HL-60/S4 (cell line): Measurements from ENCODE around the gene CPA4.
"Not testable (repeated sequence)": the region's sequence is repeated elsewhere in the genome, so short reads cannot be mapped to it uniquely, and the experiment has no call there.

Experiments
- in situ Hi-C: fragments of 300-500 bp; cut with MboI; formaldehyde crosslinking; loops from 2 replicates; pipeline ENCODE4 v1.14.3; 2022; ENCODE audit warnings: low sequenced_read_pairs

Gene CPA4

DNA sequence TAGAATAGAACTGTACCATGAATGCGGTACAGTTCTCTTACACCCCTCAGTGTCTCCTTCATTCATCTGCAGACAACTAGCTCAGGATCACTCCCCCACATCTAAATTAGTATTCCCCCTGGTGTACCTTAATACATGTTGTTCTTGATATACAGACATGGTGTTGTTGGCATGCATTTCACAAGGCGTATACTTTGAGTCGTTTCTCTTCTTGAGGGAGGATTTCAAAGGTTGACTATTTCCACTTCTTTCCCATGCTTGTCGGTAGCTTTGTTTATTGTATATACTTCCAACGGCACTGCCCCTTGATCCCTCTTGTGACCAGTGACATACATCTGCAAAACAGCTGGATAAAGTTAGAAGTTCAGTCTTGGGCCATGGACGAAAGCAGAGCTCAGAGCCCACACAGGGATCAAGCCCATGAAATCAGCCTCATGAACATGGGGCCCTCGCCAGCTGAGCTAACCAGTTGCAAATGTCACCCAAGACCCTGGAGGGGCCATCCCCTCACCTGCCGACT, 8.6 kb downstream of the CPA4 start:
- in situ Hi-C loops: no loop called here

DNA sequence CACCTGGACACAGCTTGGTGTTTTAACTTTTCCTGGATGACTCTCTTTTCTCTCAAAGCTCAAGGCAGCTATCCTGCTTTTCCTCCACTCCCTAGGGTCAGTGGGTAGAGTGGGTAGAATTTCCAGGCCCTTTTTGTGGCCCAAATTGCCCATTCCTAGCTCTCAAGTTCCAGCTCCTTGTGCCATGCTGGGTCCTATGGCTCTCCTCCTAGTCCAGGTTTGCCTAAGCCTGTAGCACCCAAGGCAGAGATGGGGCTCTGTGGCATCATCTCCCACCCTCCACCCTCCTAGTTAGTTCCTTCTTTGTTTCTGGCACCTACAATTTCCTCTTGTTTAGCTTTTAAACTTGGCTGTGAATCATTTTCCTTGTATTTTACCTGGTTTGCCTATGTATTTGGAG, 9.7 kb downstream of the CPA4 start:
- in situ Hi-C loops: no loop called here

DNA sequence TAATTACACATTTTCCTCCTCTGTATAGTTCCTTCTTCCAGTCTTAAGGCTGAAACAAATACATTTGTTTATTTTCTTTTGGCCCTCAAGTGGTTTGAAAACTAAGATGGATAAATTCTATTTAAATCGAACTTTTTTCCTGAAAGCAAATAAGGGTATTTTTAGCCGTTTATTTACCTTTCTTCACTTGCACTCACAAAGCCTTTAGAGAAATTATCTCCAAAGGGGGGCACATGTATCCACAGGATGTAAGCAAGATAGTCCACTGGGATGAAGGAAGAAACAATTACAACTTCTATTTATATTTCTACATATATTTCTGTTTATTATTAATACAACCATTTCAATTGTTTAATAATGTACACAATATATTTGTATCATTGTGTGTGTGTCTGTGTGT, 10.2 kb downstream of the CPA4 start:
- in situ Hi-C loops: no loop called here

DNA sequence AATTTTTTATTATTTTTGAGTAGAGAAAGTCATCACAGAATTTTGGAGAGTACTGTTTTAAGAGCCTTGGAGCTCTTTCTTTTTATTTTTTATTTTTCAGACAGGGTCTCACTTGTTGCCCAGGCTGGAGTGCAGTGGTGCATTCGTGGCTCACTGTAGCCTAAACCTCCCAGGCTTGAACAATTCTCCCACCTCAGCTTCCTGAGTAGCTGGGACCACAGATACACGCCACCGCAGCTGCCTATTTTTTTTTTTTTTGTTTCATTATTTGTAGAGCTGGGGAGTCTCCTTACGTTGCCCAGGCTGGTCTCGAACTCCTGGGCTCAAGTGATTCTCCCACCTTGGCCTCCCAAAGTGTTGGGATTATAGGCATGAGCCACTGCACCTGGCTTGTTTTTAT, 10.6 kb downstream of the CPA4 start:
- in situ Hi-C loops: no loop called here

- in situ Hi-C loops: no loop called here
Observed at GRCh38 chr7:130303982-130304381, 11.0 kb downstream of the CPA4 start.

GRCh38 chr7:130304878-130305277, 11.9 kb downstream of the CPA4 start:
- in situ Hi-C loops: no loop called here

- in situ Hi-C loops: no loop called here
Observed at GRCh38 chr7:130305433-130306042, 12.6 kb downstream of the CPA4 start.

- in situ Hi-C loops: no loop called here
Observed at GRCh38 chr7:130309986-130310385, 17.0 kb downstream of the CPA4 start.

GRCh38 chr7:130314305-130314704, 21.3 kb downstream of the CPA4 start:
- in situ Hi-C loops: no loop called here

DNA sequence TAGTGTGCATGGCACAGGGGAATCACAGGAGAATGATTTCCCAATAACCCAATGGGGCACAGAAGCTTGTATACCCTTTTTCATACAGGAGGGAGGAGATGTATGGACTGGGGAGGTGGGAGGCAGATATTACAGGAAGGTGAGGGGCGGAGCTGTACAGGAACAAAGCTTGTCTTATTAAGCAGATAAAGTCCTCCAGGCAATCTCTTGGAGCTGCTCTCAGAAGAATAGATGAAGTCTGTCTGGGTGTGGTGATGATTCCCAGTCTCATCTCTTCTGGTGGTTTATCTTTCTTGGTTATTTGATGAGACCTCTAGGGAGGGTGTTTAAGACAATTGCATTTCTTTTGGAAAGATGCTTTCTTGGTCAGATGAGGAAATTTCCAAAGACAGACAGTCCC, 26.6 kb downstream of the CPA4 start:
- in situ Hi-C loops: no loop called here

GRCh38 chr7:130321542-130322229, 28.7 kb downstream of the CPA4 start:
- in situ Hi-C loops: not testable (repeated sequence)

GRCh38 chr7:130322615-130323014, 29.7 kb downstream of the CPA4 start:
- in situ Hi-C loops: no loop called here

DNA sequence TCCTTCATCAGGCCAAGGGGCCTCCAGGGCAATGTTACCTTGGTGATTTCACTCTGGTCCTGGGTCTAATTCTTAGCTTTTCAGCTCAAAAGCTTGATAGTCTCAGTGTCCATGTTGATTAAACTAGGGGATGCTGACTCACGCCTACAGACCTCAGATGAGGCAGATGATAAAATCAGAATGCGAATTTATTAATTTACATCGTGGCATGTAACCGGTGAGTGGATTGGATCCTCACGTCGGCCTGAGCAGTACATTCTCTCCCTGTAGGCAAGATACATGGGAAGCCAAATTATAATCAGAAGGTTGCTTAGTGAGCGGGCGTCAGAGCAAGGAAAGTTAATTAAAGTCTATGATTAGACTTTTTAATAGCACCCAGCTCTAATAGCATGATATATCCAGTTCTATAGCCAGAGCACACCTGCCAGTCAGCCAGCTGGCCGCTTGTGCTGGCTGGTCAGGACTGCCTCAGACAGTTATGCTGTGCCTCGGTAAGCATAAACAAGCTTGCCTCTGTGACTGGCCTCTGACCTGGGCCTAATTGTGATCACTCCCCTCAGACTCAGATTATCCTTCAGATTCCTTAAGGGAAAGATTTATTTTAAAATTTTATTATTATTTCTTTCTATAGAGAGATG, 31.5 kb downstream of the CPA4 start:
- in situ Hi-C loops: no loop called here

- in situ Hi-C loops: no loop called here
Observed at GRCh38 chr7:130329681-130330080, 36.7 kb downstream of the CPA4 start.

GRCh38 chr7:130332259-130333053, 39.5 kb downstream of the CPA4 start:
- in situ Hi-C loops: no loop called here

DNA sequence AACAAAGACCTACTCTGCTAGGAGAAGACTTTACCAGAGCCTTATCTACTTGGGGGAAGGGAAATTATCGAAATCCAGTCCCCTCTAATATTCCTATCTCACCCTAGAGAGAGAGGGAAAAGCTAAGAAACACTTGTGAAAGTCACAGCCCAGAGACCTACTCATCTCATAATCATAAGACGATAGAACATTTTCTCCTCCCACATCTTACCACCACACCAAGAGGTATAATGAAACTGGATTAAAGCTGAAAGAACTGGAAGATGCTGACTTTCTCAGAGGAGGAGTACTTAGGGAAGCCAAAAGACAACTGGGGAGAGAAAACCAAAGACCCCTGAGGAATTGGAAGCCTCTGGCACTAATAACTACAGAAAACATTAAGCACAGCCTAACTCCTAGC, 40.9 kb downstream of the CPA4 start:
- in situ Hi-C loops: no loop called here

- in situ Hi-C loops: no loop called here
Observed at GRCh38 chr7:130334274-130334673, 41.3 kb downstream of the CPA4 start.

GRCh38 chr7:130337410-130337971, 44.5 kb downstream of the CPA4 start:
- in situ Hi-C loops: no loop called here

GRCh38 chr7:130338233-130338632, 45.3 kb downstream of the CPA4 start:
- in situ Hi-C loops: no loop called here

- in situ Hi-C loops: no loop called here
Observed at GRCh38 chr7:130341882-130342281, 48.9 kb downstream of the CPA4 start.
